HG03060 (cell line): ENCODE data around the gene HGFAC.

ENCODE experiments used
- ATAC-seq: cut with Tn5 transposase; IDR thresholded peaks from one replicate; pipeline ENCODE4 v1.9.1; 2021; ENCODE audit warnings: low read depth, moderate number of reproducible peaks; ENCODE audit not compliant: unreplicated experiment

Gene HGFAC

DNA sequence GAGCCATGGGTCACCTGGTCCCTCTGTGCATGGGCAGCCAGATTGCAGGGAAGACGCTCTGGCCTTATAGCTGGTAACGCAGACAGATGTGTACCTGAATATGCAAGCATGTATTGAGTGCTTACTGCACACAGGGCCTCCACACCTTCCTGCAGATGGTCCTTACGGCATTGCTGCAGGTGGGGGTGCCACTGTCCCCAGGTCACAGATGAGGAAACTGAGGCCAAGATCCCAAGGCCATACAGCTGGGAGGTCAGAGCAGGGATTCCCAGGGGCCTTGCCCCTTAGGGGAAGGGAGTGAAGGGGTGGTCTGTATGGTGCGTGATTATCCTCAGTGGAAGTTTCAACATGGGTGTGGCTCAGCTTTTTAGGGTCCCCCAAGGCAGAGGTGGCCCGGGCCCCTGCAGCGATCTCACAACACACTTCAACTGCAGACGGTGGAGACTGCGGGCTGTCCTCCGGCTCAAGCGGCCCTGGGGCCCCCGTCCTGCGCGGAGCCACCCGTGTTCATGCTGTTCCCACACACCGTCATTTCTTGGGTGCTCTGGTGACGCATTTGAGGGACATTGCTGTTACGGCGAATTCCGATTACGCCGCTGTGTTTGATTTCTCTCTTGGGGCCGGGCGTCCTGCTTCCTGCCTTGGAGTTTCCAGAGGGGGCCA, 29.5 kb downstream of the HGFAC start:
- ATAC-seq: no peak

DNA sequence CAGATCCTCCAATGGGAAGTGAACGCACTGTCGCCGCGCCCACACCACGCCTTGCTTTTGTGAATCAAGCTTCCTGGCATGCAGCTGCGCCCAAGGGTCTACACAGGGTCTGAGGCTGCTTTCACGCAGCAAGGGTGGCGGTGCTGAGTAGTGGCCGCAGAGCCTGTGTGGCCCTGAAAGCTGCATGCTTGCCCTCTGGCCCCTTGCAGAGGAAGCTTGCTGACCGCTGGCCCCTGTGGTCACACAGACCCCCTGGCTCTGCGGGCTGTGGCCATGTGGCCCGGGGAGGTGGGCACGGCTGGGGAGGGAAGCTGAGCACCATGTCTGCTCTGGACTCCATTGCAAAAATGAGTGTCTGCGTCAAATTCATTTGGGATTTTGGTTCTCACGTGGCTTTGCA, 30.1 kb downstream of the HGFAC start:
- no peak for ATAC-seq

DNA sequence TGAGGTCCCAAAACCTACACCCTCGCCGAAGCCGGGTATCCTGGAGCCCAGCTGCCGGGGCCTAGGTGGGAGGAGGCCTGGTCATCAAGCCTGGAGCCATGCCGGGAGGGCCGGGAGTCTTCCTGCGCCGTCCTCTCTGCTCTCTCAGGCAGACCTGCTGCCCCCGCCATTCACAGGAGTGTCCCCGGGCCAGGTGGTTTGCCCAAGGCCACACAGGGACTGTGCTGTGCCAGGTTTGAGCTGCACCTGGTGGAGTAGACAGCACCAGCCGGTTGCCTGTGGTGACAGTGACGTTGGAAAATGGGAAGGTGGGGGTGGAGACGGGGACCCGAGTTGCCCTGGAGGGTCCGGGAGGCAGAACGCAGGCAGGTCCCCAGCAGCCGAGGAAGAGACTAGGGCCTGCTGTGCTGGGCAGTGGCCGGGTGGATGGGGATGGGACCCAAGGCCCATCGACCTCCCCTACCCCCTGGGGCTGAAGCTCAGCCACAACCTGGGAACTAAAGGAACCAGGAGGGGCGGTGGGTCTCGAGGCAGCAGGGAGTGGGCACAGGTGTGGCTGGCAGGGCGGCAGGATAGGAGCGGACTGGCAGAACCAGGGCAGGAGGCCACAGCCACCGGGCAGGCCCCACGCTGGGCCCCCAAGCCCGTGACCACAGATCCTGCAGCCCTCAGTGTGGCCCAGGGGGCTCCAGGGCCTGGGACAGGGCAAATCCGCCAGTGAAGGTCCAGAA, 30.8 kb downstream of the HGFAC start:
- no peak for ATAC-seq

DNA sequence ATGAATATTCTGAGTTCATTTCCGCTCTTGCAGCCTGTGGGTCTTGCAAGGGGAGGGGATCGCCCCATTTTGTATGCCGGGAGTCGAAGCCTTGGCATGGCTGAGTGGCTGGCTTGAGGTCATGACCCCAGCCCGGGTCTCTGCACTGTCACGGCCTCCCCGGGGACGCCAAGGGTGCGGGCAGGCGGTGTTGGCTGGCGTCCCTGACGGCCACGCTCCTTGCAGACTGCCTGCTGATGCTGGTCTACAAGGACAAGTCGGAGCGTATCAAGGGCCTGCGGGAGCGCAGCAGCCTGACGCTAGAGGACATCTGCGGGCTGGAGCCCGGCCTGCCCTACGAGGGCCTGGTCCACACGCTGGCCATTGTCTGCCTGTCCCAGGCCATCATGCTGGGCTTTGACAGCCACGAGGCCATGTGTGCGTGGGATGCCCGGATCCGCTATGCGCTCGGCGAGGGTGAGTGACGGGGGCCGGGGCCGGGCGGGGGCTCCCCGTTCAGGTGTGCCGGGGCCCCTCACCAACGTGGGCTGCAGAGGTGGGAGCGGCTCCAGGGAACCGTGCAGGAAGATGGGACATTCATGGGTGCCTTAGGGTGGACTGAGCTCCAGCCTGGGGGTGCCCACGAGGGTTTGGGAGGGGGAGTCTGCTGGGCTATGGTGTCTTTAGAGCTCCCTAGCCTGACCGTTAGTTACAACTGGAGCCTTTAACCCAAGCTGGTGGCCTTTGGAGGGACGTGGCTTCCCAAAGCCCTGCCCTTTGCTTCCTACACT, 31.6 kb downstream of the HGFAC start:
- no peak for ATAC-seq

DNA sequence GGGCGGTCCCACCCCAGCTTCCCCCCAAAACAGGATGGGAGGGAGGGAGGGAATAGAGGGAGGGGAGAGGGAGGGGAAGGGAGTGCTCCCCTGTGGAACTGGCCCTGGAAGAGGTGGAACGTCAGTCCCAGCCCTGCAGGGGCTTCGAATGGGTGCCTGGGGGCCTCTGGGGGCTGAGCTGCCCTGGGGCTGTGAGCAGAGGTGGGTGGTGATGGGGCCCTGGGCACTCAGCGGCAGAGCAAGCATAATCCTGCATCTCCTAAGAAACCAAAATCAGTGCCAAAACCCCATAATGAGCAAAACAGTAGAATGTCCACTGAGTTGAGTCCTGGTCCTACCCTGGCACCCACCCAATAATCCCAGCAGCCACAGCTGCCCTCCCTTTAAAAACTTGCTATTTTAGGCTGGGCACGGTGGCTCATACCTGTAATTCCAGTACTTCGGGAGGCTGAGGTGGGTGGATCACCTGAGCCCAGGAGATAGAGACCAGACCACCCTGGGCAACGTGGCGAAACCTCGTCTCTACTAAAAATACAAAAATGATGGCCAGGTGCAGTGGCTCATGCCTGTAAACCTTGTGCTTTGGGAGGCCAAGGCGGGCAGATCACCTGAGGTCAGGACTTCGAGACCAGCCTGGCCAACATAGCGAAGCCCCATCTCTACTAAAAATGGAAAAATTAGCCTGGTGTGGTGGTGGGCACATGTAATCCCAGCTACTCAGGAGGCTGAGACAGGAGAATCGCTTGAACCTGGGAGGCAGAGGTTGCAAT, 32.4 kb downstream of the HGFAC start:
- no peak for ATAC-seq

DNA sequence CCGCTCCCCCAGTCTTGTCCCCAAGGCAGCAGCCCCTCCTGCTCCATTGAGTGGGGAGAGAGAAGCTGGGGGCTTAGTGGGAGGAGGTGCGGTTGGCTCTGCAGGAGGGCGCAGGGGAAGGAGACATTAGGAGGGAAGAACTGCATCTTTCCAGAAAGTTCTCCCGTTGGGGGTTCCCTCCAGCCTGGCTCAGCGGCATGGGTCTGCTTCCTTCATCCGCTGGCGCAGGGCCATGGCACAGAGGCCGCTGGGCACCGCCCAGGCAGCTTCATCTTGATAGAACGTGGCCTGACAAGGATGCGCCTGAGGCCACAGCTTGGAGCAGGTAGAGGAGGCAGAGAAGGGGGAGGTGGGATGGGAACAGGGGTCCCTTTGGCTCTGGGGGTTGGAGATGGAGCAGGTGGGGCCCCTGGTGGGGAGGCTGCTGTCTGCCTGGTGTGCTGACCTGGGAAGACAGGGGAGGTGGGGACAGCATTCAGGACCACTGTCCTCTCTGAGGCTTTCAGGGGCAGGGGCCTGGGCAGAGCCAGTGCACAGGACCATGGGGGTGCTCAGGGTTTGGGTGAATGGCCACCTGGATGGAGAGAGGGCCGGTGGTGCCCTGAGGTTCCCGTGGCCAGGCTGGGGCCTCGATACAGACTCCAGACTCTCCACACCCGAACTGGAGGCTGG, 33.4 kb downstream of the HGFAC start:
- no peak for ATAC-seq

DNA sequence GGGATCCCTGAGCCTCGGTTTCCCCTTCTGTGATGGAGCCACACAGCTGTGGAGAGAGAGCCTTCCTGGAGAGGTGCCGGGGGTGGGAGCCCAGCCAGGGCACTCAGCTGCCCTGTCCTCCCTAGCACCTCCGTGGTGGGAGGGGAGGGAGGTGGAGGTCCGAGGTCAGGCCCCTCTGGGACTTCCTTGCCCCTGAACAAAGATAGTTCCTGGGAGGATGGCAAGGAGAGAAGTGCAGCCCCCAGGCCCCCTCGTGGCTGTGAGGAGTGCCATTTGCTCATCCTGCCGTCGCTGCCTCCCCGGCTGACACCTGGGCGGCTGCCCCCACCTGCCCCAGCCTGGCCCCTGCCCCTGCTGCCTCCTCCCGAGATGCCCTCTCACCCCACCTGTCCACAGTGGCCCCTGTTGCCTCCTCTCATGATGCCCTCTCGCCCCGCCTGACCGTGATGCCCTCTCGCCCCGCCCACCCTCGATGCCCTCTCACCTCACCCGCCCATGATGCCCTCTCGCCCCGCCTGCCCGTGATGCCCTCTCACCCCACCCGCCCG, 34.0 kb downstream of the HGFAC start:
- ATAC-seq: no peak

DNA sequence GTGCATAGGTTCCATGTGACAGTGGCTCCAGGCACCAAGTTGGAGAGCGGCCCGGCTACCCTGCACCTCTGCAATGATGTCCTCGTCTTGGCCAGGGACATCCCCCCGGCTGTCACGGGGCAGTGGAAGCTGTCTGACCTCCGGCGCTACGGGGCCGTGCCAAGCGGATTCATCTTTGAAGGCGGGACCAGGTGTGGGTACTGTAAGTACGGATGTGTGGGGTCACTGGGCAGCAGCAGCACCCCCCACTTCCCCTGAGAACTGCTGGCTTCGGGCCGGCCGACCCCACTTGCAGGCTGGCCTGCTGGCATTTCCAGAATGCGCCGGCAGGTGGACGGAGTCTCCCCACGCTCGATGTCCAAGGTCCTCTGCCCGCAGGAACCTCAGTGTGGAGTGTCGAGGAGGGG, 34.6 kb downstream of the HGFAC start:
- no peak for ATAC-seq

DNA sequence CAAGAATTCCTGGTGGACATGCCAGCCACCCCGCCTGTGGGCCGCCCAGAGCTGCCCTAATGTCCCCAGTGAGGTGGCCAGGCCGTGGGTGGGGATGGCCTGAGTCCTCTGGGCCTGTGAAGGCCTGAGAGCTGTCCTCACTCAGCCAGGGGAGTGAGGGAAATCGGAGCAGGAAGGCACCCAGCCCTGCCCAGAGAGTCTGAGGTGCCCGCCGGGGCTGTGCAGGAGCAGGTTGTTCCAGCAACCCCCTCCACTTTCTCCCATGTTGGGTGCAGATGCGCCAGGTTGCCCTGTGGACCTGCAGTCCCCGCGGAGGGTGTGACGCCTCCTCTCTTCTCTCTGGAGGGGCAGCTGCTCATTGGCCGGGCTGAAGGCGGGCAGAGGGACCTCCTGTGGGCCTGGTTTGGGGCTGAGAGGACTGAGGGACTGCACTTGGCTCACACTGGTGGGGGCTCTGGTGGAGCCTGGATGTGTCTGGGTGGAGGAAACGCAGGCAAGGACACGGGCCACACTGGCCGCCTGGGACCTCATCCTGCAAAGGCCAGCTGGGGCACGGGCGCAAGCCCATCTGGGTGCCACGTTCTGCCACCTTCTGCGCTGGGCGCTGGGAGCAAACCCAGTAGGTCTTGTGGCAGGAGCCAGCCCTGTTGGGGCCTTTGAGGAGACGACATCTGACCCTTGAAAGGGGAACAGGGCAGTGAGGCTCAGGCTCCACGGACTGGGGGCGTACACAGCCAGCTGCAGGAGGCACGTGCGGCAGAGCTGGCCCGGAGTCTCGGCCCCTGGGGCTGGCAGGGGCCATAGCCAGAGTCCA, 35.4 kb downstream of the HGFAC start:
- ATAC-seq: no peak

DNA sequence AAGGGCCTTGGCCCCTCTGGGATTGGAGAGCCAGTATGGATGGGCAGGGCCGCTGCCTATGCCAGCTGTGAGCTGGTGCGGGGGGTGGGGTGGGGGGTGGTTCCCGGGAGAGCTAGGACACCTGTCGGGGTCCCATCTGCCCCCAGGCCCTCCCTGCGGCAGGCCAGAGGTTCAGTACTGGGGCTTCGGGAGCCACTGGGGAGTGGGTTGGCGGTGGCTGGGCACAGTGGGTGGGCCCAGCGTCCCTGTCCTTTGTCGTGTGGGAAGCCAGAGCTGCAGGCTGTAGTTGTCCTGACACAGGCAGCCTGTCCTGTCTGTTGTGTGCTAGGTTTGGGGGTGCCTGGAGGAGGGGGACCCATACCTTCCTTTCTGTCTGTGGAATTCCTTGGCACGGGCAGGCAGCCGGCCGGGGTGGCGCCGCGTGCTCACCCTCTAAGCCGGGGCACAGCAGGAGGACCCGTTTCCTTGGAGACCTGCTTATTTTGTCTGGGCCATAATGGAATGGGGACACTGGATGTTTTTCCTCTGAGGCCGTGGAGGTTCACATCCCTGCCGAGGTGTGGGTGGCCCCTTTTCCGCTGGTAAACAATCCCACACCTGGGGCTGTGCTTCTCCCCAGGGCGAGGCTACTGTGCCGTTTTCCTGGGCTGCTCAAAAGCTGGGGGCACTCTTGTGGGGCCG, 36.1 kb downstream of the HGFAC start:
- ATAC-seq: no peak

DNA sequence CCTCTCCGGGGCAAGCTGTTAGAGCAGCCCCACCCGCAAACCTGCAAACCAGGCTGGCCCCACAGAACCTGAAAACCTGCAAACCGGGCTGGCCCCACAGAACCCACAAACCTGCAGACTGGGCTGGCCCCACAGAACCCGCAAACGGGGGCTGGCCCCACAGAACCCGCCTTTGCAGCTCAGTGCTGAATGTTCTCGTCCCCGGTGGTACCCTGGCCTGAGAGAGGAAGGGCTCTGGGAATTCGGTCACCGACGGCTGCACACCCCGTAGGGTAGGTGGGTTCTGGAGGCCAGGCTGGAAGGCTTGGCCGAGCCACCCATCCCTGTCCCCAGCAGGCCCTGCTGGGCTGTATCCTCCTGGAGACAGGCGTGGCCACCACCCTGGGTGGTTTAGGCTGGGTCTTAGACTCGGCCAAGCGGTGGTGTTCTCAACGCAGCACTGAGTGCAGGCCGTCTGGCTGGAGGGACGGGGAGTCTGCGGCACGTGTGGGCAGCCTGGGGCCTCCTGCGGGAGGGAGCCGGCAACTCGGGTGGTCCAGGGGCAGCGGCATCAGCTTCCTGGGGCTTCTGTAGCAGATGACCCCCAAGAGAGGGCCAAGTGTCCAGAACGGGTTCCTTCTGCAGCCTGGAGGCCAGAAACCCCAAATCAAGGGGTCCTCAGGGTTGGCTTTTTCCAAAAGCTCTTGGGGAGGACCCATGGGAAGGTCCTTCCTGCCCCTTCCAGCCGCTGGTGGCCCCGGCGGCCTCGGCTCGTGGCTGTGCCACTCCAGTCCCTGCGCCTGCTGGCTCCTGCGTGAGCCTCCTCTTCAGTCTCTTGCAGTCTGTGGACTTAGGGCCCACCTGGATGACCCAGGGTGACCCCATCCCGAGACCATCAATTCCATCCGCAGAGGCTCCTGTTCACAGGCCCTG, 36.9 kb downstream of the HGFAC start:
- no peak for ATAC-seq

DNA sequence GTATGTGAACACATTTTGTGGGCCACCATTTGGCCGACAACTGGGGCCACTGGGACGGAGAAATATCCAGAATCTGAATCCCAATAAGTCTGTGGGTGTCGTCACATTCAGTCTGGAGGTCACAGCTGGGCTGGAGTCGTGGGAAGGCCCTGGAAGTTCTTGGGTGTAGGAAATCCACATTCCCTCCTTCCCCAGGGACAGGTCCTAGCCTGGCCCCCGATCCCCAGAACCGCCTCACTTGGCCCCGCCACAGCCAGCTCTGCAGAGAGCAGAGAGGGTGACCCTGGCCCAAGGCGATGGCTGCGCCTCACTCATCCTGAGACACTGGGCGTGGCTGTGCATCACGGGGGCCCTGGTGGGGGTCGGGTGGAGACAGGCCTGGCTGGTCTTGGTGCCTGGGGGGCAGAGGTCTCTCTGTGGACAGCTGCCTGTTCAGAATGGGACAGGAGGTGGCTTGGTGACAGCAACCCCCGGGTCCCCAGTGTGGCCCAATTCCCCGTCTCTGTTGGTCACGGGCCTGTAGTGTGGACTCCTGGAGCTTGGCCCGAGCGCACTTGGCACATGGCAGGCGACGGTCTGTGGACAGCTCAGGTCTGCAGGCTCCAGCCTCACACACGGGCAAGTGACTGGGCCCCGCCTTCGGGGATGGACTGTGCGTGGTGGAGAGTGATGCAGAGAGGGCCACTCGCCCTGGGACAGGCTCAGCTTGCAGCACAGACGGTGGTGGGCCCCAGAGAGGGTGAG, 37.8 kb downstream of the HGFAC start:
- no peak for ATAC-seq

DNA sequence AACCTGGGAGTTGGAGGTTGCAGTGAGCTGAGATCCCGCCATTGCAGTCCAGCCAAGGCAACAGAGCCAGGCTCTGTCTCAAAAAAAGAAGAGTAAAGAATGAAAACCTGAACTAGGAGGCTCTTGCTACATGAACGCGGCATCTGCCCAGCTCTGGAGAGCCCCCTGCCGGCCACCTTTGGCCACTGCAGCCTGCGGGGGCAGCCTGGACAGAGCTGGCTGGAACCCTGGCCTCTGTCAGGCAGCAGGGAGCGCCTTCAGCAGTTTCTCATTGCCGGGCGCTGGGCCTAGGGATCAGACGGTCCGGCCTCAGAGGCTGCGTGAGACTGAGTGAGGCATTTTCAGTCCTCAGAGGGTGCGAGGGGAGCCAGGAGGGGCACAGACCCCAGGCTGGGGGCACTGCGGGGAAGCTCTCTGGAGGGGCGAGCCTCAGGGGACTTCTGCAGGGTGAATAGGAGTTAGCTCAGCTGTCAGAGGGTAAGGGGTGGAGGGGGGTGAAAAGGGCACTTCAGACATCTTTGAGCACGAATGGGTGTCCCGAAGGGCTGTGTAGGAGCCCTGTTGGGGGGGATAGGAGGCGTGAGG, 38.9 kb downstream of the HGFAC start:
- ATAC-seq: no peak

DNA sequence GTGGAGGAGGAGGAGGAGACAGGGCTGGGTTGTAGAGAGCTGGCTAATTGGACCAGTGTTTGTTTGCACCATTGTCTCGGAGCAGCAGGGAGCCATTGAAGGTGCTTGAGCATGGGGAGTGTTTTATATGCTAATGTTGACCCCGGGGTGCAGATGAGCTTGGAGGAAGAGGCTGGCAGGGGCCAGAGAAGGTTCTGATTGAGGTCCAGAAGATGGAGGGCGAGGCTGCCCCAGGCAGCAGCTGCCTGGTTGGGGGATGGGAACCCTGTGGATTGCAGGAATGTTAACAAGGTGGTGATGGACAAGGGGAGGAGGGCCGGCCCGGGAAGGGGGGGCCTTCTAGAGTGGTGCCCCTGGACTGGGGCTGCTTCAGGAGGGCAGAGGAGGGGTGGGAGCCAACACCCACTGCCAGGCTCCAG, 39.4 kb downstream of the HGFAC start:
- no peak for ATAC-seq

DNA sequence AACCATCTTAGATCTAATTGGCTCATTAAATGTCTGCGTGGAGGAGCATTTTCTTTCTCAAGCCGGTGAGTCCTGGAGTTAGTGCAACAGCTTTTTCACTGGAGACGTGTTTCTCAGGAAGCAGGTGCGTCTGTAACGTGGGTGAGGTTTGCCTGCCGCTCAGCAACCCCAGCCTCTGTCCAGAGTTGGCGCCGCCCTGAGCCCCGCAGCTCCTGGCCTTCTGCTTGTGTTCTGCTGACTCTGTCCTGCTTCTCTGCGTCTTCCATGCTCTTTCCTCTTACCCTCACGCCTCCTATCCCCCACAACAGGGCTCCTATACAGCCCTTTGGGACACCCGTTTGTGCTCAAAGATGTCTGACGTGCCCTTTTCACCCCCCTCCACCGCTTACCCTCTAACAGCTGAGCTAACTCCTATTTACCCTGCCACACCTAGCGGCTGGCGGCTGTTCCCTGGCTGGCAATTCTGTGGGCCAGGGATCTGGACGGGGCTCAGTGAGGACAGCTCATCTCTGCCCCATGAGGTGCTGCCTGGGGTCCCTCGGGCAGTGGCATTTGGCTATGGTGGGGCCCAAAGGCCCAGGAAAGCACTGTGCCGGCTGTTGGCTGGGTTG, 40.1 kb downstream of the HGFAC start:
- ATAC-seq: no peak

DNA sequence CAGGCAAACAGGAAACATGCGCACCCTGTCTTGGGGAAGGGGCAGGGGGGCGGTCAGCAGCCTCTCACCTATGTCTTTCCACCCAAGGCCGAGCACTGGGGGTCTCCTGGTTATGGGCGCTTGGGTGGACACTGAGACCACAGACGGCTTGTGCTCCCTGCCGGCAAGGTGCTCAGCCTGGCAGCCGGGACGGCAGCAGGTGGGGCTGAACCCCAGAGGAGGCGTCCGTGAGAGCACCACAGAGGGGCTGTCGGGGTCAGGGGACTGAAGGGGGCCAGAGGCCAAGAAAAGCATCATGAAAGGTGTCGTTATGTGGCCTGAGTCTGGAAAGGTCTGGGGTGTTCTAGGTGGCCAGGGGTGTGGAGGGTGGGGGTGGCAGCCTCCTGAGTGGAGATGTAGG, 40.9 kb downstream of the HGFAC start:
- no peak for ATAC-seq
